AG04450 (cell line): ENCODE measurements around the gene ZNF791. TPM values are rescaled to one million over a fixed set of nuclear protein-coding genes. Genes with fewer than 3 reads are reported as not detected.
"Not testable (repeated sequence)": the region's sequence is repeated elsewhere in the genome, so short reads cannot be mapped to it uniquely, and the experiment has no call there.

Experiments used
- CTCF ChIA-PET: fragments of 300-600, 350-600 bp; formaldehyde crosslinking; extraction: SDS; loops from one replicate; lab custom pipeline; 2022; ENCODE audit warnings: antibody characterized with exemption, inconsistent platforms; lab: Charles Lee
- POLR2A ChIA-PET: fragments of 350-600 bp; formaldehyde crosslinking; extraction: SDS; loops from one replicate; lab custom pipeline; 2021; ENCODE audit warnings: antibody characterized with exemption, inconsistent platforms; lab: Yijun Ruan, JAX
- DNase-seq: peaks from one replicate; pipeline ENCODE4 v3.0.0-alpha.2; 2011; ENCODE audit warnings: low read depth, low spot score
- H3K27ac ChIP-seq: one replicate; pipeline ENCODE4 v1.5.1; 2012; ENCODE audit warnings: low read depth, low read length, control low read depth
- H3K27me3 ChIP-seq: one replicate; pipeline ENCODE4 v1.6.0; 2012; ENCODE audit warnings: low read length; ENCODE audit not compliant: control insufficient read depth, insufficient read depth
- H3K4me3 ChIP-seq: 2 replicates; pipeline ENCODE4 v1.5.1; 2011; ENCODE audit warnings: mild to moderate bottlenecking, low read depth, low read length, control low read depth
- H3K9me3 ChIP-seq: 2 replicates; pipeline ENCODE4 v1.5.1; 2012; ENCODE audit warnings: low read length; ENCODE audit not compliant: control insufficient read depth, insufficient read depth
- CTCF ChIP-seq: IDR thresholded peaks from 2 replicates; pipeline ENCODE4 v1.5.1; 2011; ENCODE audit warnings: low read depth, low read length, control low read depth, inconsistent platforms
- polyA plus RNA-seq: library from polyadenylated mRNA; depleted of rRNA; stranded (reverse); fragments of >200 nt; gene quantifications from 2 replicates; pipeline ENCODE4 v1.2.3, GENCODE V29; 2011

ZNF791 gene
- polyA plus RNA-seq, 1 experiment = 15.8 TPM

- TF ChIP-seq CTCF = no peak
- ChIA-PET CTCF (interaction anchor here (0.5 to 4.3 kb wide), 16 partner anchors 9 to 749 kb away, joined by 3 to 28 read pairs (median 5); partner anchors contain the start of gene DHPS), POLR2A (interaction anchor here (1.7 kb wide), 1 partner anchor 8 kb away, joined by 5 read pairs; no protein-coding TSS in a partner anchor)
- Histone ChIP-seq H3K4me3 (no peak overlapping the region), H3K27me3 (no peaks in the 10 kb centered on the region), H3K27ac (no peak overlapping the region), H3K9me3 (no peaks in the 10 kb centered on the region; the same call in 1 of the 2 replicates)
- no peak for DNase-seq
Observed at GRCh38 chr19:12672744-12673143, 62.0 kb downstream of the ZNF791 start.

- POLR2A ChIA-PET = no interaction called here
Observed at GRCh38 chr19:12675399-12675798, 64.7 kb downstream of the ZNF791 start.

GRCh38 chr19:12675940-12676339 lies 65.2 kb downstream of the ZNF791 start:
- CTCF ChIA-PET = interaction anchor here (1.0 to 3.2 kb wide), 4 partner anchors 11 to 171 kb away, joined by 4 to 20 read pairs (median 8); no protein-coding TSS in a partner anchor
- Histone ChIP-seq H3K27me3 (no peaks in the 10 kb centered on the region), H3K27ac (no peak overlapping the region), H3K9me3 (no peaks in the 10 kb centered on the region; the same call in 1 of the 2 replicates), H3K4me3 (no peak overlapping the region)
- POLR2A ChIA-PET = no interaction called here
- TF ChIP-seq CTCF = no peak
- no peak for DNase-seq

More at GRCh38 chr19:12675399-12675798, 64.7 kb downstream of the ZNF791 start:
- no peaks in the 10 kb centered on the region for H3K27me3 ChIP-seq
- no peak overlapping the region for H3K27ac ChIP-seq
- no peak for TF ChIP-seq CTCF
- DNase-seq = no peak
- no peak overlapping the region for H3K4me3 ChIP-seq
- CTCF ChIA-PET = interaction anchor here (3.2 kb wide), 1 partner anchor 172 kb away, joined by 20 read pairs; no protein-coding TSS in a partner anchor
- H3K9me3 ChIP-seq = no peaks in the 10 kb centered on the region; the same call in 1 of the 2 replicates

- peak; percentile 83 for TF ChIP-seq CTCF
- DNase-seq = peak; percentile 27
- Histone ChIP-seq H3K27me3 (no peaks in the 10 kb centered on the region), H3K4me3 (no peak overlapping the region), H3K9me3 (peaks cover 1% of the 10 kb centered on the region; the same call in 1 of the 2 replicates), H3K27ac (no peak overlapping the region)
- POLR2A ChIA-PET = no interaction called here
- CTCF ChIA-PET = interaction anchor here (0.6 to 3.2 kb wide), 6 partner anchors 8 to 171 kb away, joined by 3 to 20 read pairs (median 5); no protein-coding TSS in a partner anchor
Observed at GRCh38 chr19:12676384-12676792, 65.7 kb downstream of the ZNF791 start.

- DNase-seq = no peak
- Histone ChIP-seq H3K27ac (no peak overlapping the region), H3K4me3 (no peak overlapping the region), H3K27me3 (no peaks in the 10 kb centered on the region), H3K9me3 (peaks cover 4% of the 10 kb centered on the region; the same call in 1 of the 2 replicates)
- ChIA-PET POLR2A (no interaction called here), CTCF (interaction anchor here (0.5 to 3.2 kb wide), 8 partner anchors 9 to 170 kb away, joined by 3 to 20 read pairs (median 4); no protein-coding TSS in a partner anchor)
- TF ChIP-seq CTCF = no peak
Observed at GRCh38 chr19:12676928-12677327, 66.2 kb downstream of the ZNF791 start.

- DNase-seq, H3K27me3 ChIP-seq, H3K9me3 ChIP-seq, H3K4me3 ChIP-seq, H3K27ac ChIP-seq: not testable (repeated sequence)
- ChIA-PET CTCF (interaction anchor here (0.7 to 1.3 kb wide), 4 partner anchors 38 to 118 kb away, joined by 3 to 4 read pairs (median 4); no protein-coding TSS in a partner anchor), POLR2A (interaction anchor here (0.5 to 0.9 kb wide), 4 partner anchors 9 to 39 kb away, joined by 3 to 4 read pairs (median 4); partner anchors contain the start of gene GNG14)
Observed at GRCh38 chr19:12678039-12678438, 67.3 kb downstream of the ZNF791 start.
